Cardiac fibroblast (primary cell): Measurements from ENCODE around the gene ALDH5A1.
A peak's percentile ranks its signal among the peaks of the same experiment; 100 is the strongest.

Experiments
- DNase-seq, 2 donors: peaks; one replicate each; pipeline versions ENCODE4 v3.0.0 to v3.0.0-alpha.2; 2010; ENCODE audit warnings: low read depth in 2 of 2
- H3K4me3 ChIP-seq, 2 donors: replicated peaks in 1 of 2; 1 replicate in 1 of 2; 2 replicates in 1 of 2; pipeline ENCODE4 v1.5.1; 2011; ENCODE audit warnings: low read depth in 2 of 2, low read length in 2 of 2, mild to moderate bottlenecking in 2 of 2, moderate library complexity in 1 of 2
- TF ChIP-seq, protein P1 (sequence below): IDR thresholded peaks from one replicate; pipeline ENCODE4 v1.5.1; 2011; ENCODE audit warnings: low read depth, mild to moderate bottlenecking, low read length, inconsistent platforms

The ALDH5A1 gene

DNA sequence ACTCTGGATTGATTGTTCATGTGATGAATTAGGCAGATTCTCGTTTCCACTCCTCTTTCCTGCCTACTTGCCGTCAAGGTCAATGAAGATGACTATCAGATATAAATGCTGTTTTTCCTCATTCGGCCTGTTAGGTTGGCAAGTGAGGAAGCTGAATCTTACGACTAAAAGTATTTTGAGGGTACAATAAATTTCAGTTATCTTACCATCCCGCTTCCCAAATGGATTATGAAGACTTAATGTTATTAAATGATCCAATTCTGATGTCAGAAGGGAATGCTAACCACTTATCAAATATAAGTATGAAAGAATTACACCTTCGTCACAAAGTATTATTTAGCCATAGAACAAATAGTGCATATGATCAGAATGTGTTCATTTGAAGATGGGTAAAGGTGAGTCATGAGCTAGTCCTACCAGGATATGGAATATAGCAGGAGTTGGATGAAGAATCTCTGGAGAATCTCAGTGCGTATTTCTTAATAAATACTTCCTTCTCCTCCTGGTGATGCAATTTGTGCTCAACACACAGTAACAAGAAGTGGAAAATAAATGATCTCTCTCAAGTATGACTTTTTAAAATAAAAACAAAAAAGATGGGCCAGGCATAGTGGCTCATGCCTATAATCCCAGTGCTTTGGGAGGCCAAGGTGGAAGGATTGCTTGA is 10.0 kb upstream of the ALDH5A1 start:
- DNase-seq = no peak
- H3K4me3 ChIP-seq = no peak overlapping the region
- TF ChIP-seq, protein P1, sequence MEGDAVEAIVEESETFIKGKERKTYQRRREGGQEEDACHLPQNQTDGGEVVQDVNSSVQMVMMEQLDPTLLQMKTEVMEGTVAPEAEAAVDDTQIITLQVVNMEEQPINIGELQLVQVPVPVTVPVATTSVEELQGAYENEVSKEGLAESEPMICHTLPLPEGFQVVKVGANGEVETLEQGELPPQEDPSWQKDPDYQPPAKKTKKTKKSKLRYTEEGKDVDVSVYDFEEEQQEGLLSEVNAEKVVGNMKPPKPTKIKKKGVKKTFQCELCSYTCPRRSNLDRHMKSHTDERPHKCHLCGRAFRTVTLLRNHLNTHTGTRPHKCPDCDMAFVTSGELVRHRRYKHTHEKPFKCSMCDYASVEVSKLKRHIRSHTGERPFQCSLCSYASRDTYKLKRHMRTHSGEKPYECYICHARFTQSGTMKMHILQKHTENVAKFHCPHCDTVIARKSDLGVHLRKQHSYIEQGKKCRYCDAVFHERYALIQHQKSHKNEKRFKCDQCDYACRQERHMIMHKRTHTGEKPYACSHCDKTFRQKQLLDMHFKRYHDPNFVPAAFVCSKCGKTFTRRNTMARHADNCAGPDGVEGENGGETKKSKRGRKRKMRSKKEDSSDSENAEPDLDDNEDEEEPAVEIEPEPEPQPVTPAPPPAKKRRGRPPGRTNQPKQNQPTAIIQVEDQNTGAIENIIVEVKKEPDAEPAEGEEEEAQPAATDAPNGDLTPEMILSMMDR = no peak

DNA sequence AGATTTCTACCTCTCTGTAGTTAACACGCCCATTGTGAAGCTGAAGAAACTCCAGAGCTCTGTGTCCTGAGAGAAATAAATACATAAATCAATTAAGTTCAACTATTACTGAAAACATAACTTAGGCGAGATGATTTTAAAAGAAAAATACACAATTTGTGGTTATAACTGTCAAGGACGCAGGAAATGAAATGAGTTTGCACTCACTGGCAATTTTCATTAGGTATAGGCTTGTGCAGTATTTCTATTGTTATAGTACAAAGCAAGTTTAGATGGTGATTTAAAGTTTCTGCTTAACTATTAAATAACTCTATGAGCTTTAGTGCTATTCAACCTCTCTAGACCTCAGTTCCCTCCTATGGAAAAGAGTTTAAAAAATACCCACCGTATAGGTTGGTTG is 8.7 kb upstream of the ALDH5A1 start:
- no peak overlapping the region for H3K4me3 ChIP-seq
- TF ChIP-seq, protein P1 = no peak
- no peak for DNase-seq

DNA sequence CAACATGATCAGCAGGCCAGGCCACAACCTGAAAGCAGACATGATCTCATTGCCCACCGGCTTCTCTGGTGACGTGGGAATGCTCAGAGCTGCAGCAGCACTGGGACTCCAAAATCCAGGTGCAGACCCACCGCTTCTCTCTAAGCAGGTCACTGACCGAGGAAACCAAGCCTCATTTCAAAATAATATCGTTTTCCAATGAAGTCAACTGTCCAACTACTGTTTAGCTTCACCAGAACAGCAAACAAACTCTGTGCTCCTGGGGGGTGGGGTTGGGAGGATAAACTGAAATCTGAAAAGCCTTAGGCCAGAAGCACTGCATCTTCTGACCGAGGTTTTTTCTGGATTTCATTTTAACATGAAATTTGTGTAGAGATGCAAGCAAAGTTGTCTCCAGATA is 5.3 kb upstream of the ALDH5A1 start, which contains the start of gene GPLD1:
Gene GPLD1 (minus strand): TSS at position 109 of the 400 bp plus-strand sequence. CDS start 67 bp downstream, at position 42.
- DNase-seq = no peak
- H3K4me3 ChIP-seq = no peak within 1 kb of the TSS
- TF ChIP-seq, protein P1 = no peak

DNA sequence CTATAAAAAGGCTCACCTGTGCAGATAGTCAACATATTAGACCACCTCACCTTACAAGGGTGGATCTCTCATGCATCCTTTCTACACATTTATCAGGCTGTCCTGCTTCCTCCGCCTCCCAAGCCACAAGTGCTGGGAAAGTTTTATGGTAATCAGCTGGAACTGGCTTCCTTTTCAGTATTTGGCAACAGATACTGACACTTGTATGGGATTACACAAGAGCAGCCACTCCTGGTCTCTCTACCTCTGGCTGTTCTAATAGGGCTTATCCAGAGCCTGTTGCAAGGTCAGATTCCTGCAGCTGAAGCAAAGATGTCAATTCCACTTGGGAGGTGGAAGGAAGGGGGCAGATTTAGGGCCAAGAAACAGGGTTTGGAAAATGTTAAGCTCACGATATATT is 4.9 kb upstream of the ALDH5A1 start:
- DNase-seq = peak; percentile 14 to 52
- TF ChIP-seq, protein P1 = no peak
- no peak overlapping the region for H3K4me3 ChIP-seq

DNA sequence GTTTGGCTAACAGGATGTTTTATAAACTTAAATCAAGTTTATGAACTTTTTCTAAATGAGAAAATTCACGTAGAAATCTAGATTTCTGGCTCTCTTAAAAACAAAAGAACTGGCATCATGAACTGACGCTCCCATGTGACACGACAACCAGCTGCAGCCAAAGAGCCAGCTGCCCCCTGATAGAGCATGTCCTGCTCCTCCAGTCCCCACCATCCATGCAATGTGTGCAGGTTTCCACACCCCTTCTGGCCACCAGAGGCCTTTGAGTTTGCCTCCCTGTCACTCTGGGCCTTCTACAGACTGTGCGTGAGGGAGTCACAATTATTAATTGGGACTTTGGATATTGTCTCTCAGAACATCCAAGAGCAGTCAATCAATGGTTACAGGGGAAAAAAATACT is 3.8 kb upstream of the ALDH5A1 start:
- no peak overlapping the region for H3K4me3 ChIP-seq
- DNase-seq = no peak
- TF ChIP-seq, protein P1 = no peak

DNA sequence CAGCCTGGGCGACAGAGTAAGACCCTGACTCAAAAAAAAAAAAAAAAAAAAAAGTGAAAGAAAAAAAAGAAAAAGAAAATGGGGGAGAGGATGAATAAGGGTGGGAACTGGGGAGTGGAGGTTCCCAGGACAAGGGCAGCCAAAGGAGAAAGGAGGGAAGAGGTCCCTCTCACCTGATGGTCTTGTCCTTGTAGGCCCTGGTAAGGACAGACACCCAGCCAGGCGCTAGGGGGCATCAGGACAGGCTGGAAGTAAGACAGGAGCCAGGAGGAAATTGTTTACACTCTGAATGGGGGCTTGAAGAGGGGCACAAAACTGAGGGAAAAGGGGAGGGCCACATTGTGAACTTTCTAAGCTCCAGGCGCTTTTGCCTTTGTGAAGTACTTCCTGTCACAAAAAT is 2.3 kb upstream of the ALDH5A1 start:
- no peak overlapping the region for H3K4me3 ChIP-seq
- peak in 1 of 2 donors; percentile 21 for DNase-seq
- TF ChIP-seq, protein P1 = peak; percentile 23
